ENCODE measurements around the gene RIBC1.
"Not testable (repeated sequence)": the region's sequence is repeated elsewhere in the genome, so short reads cannot be mapped to it uniquely, and the experiment has no call there.

DNA sequence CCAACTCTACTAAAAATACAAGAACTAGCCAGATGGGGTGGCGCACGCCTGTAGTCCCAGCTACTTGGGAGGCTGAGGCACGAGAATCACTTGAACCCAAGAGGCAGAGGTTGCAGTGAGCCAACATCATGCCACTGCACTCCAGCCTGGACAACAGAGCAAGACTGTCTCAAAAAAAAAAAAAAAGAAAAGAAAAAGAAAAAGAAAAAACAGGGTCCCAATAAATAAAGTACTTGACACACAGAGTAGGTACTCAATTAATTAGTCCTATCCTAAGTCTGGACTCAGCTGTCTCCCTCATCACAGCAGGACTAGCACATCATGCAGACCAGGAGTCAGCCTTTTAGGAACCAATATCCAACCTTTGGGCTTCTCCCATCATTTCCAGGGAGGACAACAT, 2.3 kb upstream of the RIBC1 start:
- TF ChIP-seq, protein P1, sequence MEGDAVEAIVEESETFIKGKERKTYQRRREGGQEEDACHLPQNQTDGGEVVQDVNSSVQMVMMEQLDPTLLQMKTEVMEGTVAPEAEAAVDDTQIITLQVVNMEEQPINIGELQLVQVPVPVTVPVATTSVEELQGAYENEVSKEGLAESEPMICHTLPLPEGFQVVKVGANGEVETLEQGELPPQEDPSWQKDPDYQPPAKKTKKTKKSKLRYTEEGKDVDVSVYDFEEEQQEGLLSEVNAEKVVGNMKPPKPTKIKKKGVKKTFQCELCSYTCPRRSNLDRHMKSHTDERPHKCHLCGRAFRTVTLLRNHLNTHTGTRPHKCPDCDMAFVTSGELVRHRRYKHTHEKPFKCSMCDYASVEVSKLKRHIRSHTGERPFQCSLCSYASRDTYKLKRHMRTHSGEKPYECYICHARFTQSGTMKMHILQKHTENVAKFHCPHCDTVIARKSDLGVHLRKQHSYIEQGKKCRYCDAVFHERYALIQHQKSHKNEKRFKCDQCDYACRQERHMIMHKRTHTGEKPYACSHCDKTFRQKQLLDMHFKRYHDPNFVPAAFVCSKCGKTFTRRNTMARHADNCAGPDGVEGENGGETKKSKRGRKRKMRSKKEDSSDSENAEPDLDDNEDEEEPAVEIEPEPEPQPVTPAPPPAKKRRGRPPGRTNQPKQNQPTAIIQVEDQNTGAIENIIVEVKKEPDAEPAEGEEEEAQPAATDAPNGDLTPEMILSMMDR (IDR thresholded peaks at IDR 0.05), result not testable (repeated sequence)
- TF ChIP-seq POLR2AphosphoS5, POLR2A, EP300 (IDR thresholded peaks at IDR 0.05): not testable (repeated sequence)
